Chondrocyte (in vitro differentiated cells): ENCODE results near the gene WNT9A. TPM values are rescaled to one million over a fixed set of nuclear protein-coding genes. Genes with fewer than 3 reads are reported as not detected.

Experiments used
- DNase-seq: peaks from one replicate; pipeline ENCODE4 v3.0.0; 2021; ENCODE audit warnings: mixed read lengths, low spot score
- H3K27ac Mint-ChIP-seq: one replicate; pipeline ENCODE4 v1.8.0; 2021; ENCODE audit warnings: mild to moderate bottlenecking, moderate library complexity, mixed read lengths; ENCODE audit not compliant: unreplicated experiment
- H3K27me3 Mint-ChIP-seq: 2 replicates; pipeline ENCODE4 v1.8.0; 2021; ENCODE audit warnings: low read depth, mixed read lengths
- H3K36me3 Mint-ChIP-seq: 2 replicates; pipeline ENCODE4 v1.8.0; 2021; ENCODE audit warnings: low read depth, mixed read lengths
- H3K4me1 Mint-ChIP-seq: 2 replicates; pipeline ENCODE4 v1.8.0; 2021; ENCODE audit warnings: low read depth, mild to moderate bottlenecking, mixed read lengths
- H3K4me3 Mint-ChIP-seq: one replicate; pipeline ENCODE4 v1.8.0; 2021; ENCODE audit warnings: mild to moderate bottlenecking, moderate library complexity, mixed read lengths; ENCODE audit not compliant: unreplicated experiment
- H3K9me3 Mint-ChIP-seq: 2 replicates; pipeline ENCODE4 v1.8.0; 2021; ENCODE audit warnings: low read depth, mixed read lengths
- total RNA-seq: library from RNA; stranded (reverse); gene quantifications from 3 replicates; pipeline ENCODE4 v1.2.1, GENCODE V29; 2021
- TF ChIP-seq, protein P1 (sequence below): fragments of 200-600 bp; sonication (generic); IDR thresholded peaks from 2 replicates; pipeline ENCODE4 v1.5.0; 2021; ENCODE audit warnings: antibody characterized with exemption, mild to moderate bottlenecking, moderate library complexity

Gene WNT9A
- total RNA-seq, 1 donor from 2014 or later: 2.5 TPM

DNA sequence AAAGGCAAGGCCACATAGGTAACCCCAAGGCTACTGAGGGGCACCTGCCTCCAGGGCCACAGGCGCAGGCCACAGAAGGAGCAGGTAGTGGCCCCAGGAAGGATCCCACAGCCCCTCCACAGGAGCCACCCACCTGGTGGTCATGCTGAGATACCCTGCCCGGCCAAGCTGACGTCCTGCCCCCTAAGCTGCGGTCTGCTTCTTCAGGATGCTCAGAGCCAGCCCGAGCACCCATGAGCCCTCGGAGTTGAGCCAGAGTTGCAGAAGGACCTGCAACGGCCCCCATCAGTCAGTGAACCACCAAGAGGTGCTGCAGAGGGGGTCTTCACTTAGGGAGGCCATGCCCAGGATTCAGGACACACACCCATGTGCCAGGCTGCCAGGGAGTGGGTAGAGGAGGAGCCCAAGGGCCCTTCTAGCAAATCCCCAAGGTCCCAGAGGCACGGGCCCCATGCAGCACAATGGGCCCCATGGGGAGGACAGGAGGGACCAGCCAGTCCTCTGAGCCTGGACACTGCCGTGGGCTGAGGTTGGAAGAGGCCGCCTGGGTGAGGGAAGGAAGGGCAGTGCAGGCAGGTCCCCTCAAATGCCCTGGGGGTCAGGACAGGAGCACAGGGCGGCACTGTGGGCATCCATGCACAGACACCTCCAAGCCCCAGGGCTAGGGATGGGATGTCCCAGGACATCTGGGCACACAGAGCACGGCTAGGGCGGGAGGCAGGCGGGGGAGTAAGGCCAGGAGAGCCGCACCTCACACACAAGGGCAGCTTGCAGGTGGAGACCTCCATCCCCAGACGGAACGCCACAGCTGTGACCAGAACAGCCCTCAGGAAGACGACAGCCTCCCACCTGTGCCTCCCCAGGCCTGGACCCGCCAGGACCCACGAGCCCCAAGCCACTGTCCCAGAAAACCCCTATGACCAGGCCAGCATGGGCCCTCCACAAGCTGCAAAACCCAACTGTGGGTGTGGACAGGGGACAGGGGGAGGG lies 20.5 kb downstream of the WNT9A start:
- no peaks in the 10 kb centered on the region for H3K36me3 Mint-ChIP-seq
- no peak overlapping the region for H3K27ac Mint-ChIP-seq
- H3K9me3 Mint-ChIP-seq: no peaks in the 10 kb centered on the region
- H3K27me3 Mint-ChIP-seq: no peaks in the 10 kb centered on the region
- DNase-seq: no peak
- no peak overlapping the region for H3K4me3 Mint-ChIP-seq
- TF ChIP-seq, protein P1, sequence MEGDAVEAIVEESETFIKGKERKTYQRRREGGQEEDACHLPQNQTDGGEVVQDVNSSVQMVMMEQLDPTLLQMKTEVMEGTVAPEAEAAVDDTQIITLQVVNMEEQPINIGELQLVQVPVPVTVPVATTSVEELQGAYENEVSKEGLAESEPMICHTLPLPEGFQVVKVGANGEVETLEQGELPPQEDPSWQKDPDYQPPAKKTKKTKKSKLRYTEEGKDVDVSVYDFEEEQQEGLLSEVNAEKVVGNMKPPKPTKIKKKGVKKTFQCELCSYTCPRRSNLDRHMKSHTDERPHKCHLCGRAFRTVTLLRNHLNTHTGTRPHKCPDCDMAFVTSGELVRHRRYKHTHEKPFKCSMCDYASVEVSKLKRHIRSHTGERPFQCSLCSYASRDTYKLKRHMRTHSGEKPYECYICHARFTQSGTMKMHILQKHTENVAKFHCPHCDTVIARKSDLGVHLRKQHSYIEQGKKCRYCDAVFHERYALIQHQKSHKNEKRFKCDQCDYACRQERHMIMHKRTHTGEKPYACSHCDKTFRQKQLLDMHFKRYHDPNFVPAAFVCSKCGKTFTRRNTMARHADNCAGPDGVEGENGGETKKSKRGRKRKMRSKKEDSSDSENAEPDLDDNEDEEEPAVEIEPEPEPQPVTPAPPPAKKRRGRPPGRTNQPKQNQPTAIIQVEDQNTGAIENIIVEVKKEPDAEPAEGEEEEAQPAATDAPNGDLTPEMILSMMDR: no peak
- no peaks in the 10 kb centered on the region for H3K4me1 Mint-ChIP-seq

DNA sequence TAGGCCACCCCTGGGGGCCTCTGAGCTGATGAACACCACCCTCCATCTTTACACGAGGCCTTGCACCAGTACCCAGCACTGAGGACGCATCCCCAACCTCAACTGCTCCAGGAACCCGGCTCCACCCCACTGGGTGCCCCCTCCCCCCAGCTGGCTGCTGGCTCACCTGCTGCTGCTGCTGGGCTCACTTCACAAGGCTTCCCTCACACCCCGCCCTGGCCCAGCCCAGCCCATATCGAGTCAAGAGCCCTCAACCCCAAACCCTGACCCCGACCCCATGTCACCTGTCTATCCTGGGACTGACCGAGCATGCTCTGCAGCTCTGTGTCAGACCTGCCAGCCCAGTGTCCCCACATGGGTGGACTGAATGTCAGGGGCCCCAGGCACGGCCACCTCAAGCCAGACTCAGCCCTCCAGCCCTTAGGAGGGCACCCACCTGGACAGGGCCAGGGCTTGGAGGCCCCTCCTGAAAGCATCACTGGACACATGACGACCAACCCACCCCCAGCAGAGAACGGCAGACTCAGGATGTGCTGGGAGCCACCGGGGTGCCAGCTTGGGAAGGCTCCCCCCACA lies 21.4 kb downstream of the WNT9A start:
- no peaks in the 10 kb centered on the region for H3K4me1 Mint-ChIP-seq
- H3K27me3 Mint-ChIP-seq: no peaks in the 10 kb centered on the region
- H3K36me3 Mint-ChIP-seq: no peaks in the 10 kb centered on the region
- no peak overlapping the region for H3K27ac Mint-ChIP-seq
- H3K4me3 Mint-ChIP-seq: no peak overlapping the region
- no peaks in the 10 kb centered on the region for H3K9me3 Mint-ChIP-seq
- DNase-seq: no peak
- TF ChIP-seq, protein P1: no peak

DNA sequence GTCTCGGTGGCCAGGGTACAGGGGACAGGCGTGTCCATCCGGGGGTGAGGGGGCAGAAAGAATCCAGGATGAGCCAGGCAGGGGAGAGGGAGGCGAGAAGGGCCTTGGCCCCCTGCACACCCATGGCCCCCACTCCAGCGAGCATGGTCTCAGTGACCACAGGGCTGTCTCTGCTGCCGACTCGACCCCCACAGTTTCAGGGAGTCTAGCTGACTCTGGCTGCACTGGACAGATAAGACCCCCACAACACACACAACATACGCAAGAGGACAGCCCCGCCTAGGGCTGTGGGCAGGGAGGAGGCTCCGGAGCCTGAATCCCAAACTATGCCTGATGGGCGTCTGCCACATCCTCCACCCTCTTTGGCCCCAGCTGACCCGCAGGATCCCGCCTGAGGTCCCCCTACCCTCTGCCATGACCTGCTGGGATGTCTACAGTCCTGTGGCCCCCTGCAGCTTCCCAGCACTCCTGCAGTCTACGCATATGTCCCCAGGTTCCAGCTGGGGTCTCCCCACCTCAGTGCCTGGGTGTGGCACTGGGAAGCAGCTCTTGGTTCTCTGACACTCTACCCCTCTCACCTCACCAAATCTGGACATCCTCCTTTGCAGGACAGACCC lies 22.0 kb downstream of the WNT9A start:
- Mint-ChIP-seq H3K4me3 (no peak overlapping the region), H3K27ac (no peak overlapping the region), H3K4me1 (no peaks in the 10 kb centered on the region), H3K27me3 (no peaks in the 10 kb centered on the region), H3K9me3 (no peaks in the 10 kb centered on the region), H3K36me3 (no peaks in the 10 kb centered on the region)
- DNase-seq: no peak
- TF ChIP-seq, protein P1: no peak

DNA sequence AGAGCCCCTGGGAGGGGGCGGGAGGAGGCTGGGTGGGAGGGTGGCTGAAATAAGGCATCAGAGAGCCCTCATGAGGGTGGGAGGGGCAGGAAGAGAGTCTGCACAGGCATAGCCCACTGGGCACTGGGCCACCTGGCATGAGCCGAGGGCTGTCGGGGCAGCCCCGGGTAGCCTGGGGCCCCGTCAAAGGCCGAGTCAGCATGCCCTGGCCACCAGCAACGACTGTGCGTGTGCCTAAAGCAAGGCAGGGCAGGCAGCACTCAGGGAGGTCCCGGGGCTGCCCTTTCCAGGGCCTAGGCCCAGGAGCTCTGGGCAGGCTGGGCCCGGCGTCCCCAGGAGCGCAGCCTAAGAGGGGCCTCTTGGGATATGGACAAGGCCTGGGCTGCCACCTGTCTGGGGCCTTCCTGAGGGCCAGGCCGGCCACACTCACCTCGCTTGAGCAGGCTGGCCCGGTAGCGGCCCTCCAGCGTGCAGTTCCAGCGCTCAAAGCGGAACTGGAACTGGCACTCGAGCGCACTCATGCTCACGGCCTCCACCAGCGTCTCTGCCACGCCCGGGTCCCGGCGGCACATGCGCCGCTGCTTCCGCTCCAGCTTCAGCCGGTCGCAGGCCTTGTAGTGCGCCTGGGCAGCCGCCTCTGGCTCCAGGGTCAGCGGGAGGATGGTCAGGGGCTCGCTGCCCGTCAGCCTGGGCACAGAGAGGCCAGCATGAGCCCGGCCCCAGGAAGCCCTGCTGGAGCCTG lies 22.7 kb downstream of the WNT9A start:
- TF ChIP-seq, protein P1: no peak
- no peak overlapping the region for H3K27ac Mint-ChIP-seq
- no peak for DNase-seq
- no peaks in the 10 kb centered on the region for H3K27me3 Mint-ChIP-seq
- H3K4me1 Mint-ChIP-seq: no peaks in the 10 kb centered on the region
- no peaks in the 10 kb centered on the region for H3K9me3 Mint-ChIP-seq
- H3K36me3 Mint-ChIP-seq: no peaks in the 10 kb centered on the region
- no peak overlapping the region for H3K4me3 Mint-ChIP-seq
